Mucosa of gallbladder (tissue), 1 donor: ENCODE results near the gene C10orf90. TPM values are rescaled to one million over a fixed set of nuclear protein-coding genes. Genes with fewer than 3 reads are reported as not detected.

ENCODE experiments used
- DNase-seq: peaks from one replicate; pipeline ENCODE4 v3.0.0-alpha.2; 2020; ENCODE audit warnings: low spot score
- total RNA-seq: library from RNA; stranded (reverse); gene quantifications from one replicate; pipeline ENCODE4 v1.2.1, GENCODE V29; 2021
- donor health status: DM: no; HTN: no; CAD: no.

C10orf90 gene
- total RNA-seq, 1 donor from 2014 or later, result 0.20 TPM

DNA sequence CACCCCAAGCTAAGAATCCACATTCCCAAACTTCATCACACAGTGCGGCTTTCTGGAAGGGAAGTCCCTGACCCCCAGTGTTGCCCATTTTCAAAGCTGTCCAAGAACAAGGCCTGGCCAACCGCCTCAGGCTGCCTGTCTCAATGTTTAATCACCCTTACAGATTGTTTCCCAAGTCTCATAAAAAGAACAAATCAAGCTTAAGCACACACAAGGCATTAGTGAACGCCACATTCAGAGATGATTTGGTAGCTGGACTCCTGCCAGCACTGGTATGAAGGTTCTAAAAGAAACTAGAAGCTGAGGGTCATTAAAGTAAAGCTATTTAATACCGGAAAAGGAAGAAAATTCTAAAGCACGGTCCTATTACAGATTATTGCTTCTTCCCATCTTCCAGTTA, 35.6 kb downstream of the C10orf90 start:
- DNase-seq, result no peak

DNA sequence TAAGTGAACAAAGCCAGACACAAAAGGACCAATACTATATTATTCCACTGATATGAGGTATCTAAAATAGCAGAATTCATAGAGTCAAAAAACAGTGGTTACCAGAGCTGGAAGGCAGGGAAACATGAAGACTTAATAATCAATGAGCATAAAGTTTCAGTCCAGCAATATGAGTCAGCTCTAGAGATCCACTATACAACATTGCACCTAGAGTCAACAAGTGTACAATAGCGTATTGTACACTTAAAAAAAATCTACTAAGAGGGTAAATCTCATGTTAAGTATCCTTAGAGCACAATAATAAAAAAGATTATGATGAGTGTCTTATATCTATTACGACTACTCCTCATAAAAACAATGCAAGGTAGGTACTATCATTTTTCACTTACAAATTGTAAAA, 36.1 kb downstream of the C10orf90 start:
- no peak for DNase-seq

DNA sequence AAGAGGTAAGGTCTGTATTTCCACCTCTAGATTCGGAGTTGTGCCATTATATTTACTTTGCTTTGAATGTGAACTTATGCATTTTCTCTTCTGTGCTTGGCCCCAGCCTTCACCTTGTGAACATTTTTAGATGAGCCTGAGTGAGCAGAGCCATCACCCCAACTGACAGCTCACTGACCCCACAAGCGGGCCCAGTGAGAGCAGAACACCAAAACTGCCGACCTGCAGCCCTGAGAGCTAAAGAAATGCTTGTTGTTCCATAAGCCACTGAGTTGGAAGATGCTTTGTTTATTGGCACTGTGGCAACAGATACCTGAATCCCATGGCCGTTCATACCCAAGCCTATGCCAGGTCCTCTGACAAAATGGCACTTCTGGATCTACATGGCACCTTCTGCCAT, 37.8 kb downstream of the C10orf90 start:
- DNase-seq, result no peak

DNA sequence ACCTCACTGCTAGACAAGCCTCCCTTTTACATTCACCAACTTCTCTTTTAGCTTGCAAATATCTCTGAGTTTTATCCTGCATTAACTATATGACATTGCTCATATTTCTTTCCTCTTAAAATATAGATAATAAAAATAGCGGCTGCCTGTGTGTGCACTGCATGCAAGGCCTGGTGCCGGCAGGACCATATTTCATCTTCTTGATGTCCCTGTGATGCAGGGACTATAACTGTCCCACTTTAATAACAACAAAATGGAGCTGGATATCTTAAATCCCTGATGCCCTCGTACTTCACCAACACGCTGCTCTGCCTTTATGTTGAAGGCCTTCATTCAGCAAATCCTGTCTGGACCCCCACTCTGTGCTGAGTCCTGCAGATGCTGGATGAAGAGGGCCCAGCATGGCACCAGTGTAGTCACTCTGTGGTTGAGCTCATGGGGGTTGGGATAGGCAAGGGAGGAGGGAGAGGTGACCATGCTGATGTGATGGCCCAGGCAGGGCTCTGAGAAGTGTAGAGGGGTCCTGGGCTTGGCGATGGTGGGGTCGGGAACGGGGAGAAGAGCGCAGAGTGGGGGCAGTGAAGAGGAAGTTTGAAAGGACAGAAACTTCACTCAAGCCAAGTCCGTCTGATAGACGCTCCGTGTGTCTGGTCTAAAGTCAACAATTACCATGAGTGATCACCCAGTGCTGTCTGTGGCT, 40.4 kb downstream of the C10orf90 start:
- no peak for DNase-seq

DNA sequence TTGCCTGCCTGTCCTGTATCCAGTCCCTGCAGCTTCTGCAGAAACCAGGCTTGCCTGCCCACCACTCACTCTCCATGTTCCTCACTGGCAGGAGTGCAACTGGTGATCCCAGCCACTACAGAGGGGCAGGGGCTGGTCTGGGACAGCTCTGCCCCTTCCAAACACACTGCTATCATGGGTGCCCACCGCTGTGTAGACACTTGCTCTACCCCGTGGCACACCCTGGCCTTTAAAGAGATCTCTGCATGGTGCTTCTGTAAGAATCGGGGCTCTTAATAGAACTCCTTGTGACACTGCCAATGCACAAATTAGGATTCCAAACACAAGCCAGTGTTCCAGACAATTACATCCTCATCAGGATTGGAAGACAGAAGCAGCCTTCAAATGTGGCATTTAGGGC, 41.7 kb downstream of the C10orf90 start:
- no peak for DNase-seq

DNA sequence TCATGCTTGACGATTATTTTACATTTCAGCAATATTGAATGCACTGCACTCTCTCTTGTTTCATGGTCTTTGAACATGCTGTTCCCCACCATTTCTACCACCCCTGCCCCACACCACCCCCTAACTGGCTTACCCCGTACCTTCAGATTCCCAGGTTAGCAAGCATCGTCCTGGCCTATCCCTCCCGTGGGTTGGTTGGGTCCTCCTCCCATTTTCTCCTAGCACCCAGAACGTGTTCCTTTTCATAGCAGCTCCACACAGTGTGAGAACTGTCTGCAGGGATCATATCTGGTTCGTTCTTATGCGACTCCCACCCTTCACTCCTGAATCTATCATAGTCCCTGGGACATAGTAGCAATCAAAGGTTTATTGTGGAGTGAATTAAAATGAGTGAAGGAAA, 48.6 kb downstream of the C10orf90 start:
- no peak for DNase-seq

DNA sequence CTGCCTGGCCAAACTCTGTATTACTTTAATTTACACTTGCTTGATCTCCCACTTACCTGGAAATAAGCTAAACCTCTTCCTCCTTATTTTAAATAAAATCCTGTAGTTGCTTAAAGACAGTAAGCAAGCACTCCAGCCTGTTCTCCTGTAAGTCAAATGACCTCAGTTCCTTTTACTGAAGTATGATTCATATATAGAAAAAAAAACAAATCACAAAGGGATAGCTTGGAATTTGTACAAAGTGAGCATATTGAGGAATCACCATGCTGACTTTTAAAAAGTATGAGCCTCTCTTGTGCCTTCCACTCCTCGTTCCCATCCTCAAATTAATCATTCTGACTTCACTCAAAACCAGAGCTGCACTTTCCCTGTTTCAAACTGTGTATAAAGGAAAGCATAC, 52.0 kb downstream of the C10orf90 start:
- no peak for DNase-seq

DNA sequence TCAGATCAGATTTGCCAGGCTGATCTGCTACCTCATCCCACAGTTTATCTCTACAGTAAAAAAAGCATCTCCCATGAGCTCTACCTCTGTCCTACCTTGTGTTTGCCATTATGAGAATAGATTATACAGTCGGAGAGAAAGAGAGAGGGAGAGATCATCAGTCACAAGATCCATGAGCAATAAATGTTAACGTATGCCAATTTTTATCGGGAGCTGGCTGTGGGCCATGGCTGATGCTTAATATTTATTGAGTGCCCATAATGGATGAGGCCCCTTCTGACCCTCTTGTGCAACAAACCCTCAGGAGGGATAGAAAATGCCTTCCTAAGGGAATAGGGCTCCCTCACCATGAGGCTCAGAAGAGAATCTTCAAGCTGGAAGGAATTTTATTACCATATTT, 52.8 kb downstream of the C10orf90 start:
- no peak for DNase-seq

DNA sequence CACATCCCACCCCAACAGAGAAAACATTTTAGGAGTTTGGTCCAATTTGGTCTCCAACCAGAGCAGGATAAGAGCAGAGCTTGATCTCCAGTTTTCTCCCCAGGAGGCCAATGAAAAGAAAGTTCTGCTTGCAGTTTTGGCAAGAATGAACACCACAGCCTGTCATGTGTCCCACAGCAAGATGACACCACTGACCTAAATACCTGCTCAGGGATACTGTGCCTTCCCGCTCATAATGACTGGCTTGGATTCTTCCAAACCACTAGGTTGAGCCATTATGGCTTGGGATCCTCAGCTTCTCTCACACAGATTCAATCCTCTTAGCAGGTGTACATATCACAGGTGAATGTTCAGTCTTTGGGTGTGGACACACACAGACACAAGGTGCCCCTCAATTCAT, 53.3 kb downstream of the C10orf90 start:
- DNase-seq, result no peak

DNA sequence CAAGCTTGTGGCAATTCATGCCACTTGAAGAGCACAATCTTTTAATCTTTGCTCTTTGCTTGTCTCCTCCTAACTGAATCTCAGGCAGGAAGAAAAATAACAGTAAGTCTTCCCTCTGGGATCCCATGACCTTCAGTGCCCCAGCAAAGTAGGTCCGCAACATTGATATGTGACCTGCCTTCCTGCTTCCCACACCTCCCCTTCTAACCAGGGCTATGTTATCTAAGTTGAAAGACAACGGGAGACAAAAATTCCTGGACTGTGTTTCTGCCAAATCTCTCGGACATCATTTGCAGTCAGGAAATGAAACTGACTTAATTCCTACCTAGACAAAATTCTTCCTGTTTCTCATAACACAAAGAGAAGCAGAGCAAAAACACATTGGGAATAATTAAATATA, 53.8 kb downstream of the C10orf90 start:
- DNase-seq, result no peak

DNA sequence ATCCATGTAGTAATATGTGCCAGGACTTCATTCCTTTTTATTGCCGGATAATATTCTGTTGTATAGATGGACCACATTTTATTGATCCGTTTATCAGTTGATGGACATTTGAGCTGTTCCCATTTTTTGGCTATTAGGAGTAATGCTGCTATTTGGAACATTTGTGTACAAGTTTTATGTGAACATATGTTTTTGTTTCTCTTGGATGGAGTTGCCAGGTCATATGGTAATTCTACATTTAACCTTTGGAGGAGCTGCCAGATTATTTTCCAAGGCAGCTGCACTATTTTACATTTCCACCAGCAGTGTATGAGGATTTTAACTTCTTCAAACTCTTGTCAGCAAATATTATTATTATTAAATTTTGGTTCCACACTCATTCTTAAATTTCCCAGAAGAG, 59.2 kb downstream of the C10orf90 start:
- no peak for DNase-seq

DNA sequence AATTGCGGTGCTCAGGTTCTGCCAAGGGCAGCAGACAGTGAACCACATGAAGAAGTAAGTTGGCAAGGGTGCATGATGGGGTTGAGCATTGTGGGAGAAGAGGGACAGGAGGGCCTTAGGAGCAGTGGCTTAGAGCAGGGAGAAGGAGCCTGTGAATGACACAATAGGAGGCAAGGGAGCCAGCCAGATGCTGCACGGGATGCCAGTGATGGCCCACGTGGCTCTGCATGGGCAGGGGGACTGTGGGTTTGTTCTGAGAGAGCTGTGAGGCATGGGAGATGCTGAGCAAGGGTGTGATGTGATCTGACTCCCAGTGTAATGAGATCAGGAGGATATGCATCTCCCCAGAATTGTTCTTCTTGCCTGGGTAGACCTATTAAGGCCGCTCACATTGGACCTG, 60.9 kb downstream of the C10orf90 start:
- no peak for DNase-seq

DNA sequence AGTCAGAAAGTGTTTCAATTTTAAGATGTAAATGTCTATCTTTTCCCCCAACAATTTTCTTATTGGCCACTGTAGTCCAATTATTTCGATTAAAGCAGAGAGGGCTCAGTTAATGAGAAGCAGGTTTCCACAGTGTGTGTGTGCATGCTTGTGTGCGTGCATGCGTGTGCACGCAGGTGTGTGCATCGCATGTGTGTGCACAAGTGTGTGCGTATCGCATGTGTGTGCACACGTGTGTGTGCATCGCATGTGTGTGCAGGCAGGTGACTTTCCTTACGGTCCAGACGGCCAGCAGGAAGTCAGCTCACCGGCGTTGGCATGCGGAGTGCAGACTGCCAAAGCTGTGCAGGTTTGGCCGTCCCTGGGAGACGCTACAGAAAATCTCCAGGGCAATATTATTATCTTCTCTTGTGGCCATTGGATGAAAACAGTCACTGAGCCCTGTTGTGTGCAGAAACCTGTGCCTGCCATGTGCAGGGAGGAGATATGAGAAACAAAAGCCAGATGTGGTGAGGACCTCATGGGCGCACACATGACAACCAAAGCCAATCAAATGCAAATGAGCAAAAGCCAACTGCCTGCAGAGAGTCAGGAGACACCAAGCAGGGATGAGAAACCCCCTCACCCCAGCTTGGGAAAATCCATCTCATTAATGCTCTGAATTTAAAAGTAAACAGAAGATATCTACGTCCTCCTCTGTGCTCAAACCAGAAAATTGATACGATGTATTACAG, 70.4 kb downstream of the C10orf90 start:
- DNase-seq, result no peak

DNA sequence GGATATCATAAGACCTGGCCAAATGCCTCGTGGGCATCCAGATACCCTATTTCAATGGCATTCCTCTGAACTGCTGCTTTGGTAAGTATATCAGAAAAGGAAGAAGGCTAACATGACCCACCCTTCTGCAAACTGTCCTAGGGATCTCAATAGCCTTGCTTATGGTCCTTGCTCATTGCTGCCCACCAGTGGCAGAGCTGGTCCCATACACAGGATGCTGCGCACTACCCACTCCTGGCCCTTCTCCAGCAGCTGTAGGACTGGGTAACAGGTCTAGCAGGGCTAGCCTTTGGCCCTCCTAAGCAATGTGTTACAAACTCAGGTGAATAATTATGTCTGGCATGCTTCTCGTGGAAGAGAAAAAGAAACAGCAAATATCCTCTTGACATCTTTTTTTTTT, 72.5 kb downstream of the C10orf90 start:
- no peak for DNase-seq

DNA sequence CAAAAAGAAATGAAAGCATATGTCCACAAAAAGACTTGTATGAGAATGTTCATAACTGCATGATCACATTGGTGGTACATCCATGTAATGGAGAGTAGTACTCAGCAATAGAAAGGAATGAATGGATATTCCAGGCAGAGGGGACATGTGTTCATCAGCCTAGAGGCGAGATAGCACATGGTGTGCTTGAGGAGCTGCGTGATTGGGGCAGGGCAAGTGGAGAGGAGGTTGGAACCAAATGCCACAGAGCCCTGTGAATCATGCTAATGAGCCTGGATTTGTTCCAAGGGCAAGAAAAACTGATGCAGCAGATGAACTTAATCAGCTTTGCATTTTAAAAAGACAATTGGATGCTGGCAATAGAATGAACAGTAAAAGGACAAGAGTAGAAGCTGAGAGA, 73.3 kb downstream of the C10orf90 start:
- no peak for DNase-seq

DNA sequence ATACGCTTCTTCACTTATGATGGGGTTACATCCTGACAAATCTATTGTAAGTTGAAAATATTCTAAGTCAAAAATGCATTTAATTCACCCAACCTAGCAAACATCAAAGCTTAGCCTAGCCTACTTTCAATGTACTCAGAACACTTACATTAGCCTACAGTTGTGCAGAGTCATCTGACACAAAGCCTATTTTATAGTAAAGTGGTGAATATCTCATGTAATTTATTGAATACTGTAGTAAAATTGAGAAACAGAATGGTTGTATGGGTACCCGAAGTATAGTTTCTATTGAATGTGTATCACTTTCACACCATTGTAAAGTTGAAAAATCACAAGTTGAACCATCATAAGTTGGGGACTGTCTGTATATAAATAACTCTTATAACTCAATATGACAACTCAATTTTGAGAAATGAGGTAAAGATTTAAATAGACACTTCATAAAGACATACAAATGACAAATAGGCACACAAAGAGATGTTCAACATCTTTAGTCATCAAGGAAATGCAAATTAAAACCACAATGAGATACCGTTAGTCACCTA, 73.9 kb downstream of the C10orf90 start:
- DNase-seq, result no peak

DNA sequence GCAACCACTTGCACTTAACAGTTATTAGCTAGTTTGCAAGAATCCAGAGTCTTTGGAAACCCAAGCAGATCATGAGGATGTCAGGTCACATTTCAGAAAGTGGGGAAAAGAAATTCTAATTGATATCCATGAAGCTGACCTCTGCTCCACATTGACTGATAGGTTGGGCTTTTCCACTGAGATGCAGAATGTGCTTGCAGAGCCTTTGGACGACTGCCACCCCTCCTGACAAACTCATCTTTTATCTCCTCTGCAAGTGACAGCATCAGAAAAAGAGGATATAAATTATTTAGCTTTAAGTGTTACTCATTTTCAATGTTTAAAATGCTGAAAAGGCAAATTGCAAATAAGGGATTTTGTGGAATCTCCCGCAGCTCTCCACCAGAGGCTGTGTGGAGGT, 75.3 kb downstream of the C10orf90 start:
- DNase-seq, result no peak

DNA sequence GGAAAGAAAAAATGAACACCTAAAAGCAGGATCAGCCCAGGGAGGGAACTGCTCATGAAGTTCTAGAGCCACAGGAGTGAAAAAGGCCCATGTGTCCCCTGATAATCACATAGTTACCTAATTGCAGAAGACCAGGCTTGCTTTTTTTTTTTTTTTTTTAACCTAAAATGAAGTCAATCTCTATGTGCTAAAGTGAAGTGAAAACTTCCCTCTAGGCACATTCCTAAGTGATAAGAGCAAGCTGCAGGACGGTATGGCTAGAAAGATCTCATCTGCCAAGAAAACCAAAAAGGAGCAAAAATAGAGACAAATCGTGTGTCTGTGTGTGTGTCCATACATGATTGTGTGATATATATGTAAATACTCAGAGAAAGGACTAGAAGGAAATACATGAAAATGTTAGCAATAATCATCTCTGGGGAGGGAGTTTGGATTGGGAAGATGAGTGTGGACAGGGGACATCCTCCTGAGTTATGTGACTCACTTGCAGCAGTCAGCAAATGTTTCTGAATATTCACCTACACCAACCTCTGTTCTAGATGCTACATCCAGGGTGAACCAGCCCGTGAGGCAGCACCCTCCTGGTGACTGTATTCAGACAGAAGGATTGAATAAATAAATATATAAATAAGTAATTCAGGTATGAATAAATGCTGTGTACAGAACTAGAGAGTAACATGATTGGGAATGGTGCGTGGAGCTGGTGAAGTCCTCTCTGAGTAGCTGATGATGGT, 76.4 kb downstream of the C10orf90 start:
- DNase-seq, result no peak

DNA sequence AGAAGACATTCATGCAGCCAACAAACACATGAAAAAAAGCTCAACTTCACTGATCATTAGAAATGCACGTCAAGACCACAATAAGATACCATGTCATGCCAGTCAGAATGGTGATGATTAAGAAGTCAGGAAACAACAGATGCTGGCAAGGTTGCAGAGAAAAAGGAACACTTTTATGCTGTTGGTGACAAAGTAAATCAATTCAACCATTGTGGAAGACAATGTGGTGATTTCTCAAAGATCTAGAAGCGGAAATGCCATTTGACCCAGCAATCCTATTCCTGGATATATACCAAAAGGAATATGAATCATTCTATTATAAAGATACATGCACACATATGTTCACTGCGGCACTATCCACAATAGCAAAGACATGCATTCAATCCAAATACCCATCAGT, 77.6 kb downstream of the C10orf90 start:
- DNase-seq, result no peak

DNA sequence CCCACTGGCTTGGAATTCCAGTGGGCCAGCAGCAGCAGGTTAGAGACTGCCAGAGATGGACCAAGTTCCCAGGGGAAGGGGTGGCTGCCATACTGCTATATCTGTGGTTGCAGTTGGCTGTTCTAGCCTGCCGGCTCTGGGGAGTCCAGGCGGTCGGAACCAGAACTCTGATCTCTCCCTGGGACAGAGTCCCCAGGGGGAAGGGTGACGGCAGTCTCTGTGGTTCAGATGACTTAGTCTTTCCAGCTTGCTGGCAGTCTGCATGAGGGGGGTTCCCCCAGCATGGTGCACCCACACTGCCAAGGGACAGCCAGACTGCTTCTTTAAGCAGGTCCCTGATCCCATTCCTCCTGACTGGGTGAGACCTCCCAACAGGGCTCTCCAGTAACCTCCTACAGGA, 82.5 kb downstream of the C10orf90 start:
- DNase-seq, result no peak

DNA sequence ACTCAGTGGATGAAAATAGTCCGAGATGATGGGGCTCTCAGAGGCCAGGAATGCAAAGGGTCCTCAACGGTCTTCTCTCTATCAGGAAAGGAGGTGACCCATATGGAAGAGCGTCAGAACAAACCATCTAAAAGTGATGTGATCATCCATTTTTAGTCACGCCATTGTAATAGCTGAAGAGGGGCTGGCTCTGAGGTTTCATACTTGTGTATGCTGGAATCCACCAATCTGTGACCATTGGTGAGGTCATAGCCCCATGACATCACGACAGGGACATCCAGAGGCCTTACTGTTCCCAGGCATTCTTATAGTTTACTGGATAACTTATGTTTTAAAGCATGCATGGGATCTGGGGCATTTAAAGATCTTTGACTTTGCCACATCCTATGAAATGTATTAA, 83.6 kb downstream of the C10orf90 start:
- no peak for DNase-seq

DNA sequence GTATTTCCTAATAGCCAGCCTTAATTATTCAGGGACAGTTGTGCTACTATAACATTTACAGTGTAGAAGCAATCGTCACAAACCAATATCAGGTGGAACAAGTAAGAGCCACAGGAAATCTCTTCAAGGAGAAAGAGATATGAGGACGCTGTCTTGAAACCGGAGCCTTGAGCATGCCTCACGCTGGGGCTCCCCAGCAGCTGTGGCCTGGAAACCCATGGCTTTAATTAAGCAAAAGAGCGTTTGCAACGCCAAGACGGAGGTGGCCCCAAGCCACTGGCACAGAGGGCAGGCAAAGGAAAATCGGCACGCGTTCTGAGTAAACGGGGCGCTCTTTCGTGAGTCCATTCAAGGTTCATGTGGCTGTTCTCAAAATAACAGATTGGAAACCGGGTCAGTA, 84.4 kb downstream of the C10orf90 start:
- DNase-seq, result no peak
